ENCODE data around the gene HNRNPA2B1. TPM values are rescaled to one million over a fixed set of nuclear protein-coding genes. Genes with fewer than 3 reads are reported as not detected.

Gene HNRNPA2B1
- polyA plus RNA-seq (2011; rRNA removed): 354 and 493 TPM in 2 replicates
- polyA minus RNA-seq (2011; rRNA and poly(A)+ RNA removed): 118 and 191 TPM in 2 replicates

- POLR2A ChIA-PET: interaction anchor here (0.6 to 2.8 kb wide), 34 partner anchors 9 to 1475 kb away, joined by 3 to 28 read pairs (median 4); partner anchors contain the start of genes HOXA5, HOXA7 and NFE2L3
- Histone ChIP-seq H3K27me3 (ENCODE audit: control insufficient read depth, insufficient read depth, low read length) (no peaks in the 10 kb centered on the region), H3K27ac (ENCODE audit: low read depth, low read length) (peak within 1 kb of the TSS; percentile 96), H3K4me3 (ENCODE audit: low read depth, low read length) (peak within 1 kb of the TSS; percentile 97), H3K9me3 (ENCODE audit: control insufficient read depth, insufficient read depth, low read length) (peaks cover 5% of the 10 kb centered on the region; the same call in 1 of the 2 replicates)
- CTCF ChIA-PET: interaction anchor here (1.0 to 10.3 kb wide), 4 partner anchors 9 to 352 kb away, joined by 3 to 165 read pairs (median 5); no protein-coding TSS in a partner anchor
- TF ChIP-seq CTCF (IDR thresholded peaks at IDR 0.05; ENCODE audit: low read depth, low read length): no peak
- peak; percentile 93 for DNase-seq (ENCODE audit: low read depth, low spot score)
Measured at GRCh38 chr7:26200444-26201246, at the start of gene HNRNPA2B1. Gene HNRNPA2B1 (minus strand): TSS chr7:26200746. CDS start chr7:26200577, 169 bp downstream.

GRCh38 chr7:26250239-26250638 is 49.7 kb upstream of the HNRNPA2B1 start:
- no peak for DNase-seq (ENCODE audit: low read depth, low spot score)
- H3K4me3 ChIP-seq (ENCODE audit: low read depth, low read length): no peak overlapping the region
- H3K9me3 ChIP-seq (ENCODE audit: control insufficient read depth, insufficient read depth, low read length): peaks cover under 1% of the 10 kb centered on the region; the same call in 1 of the 2 replicates
- no peak for TF ChIP-seq CTCF (IDR thresholded peaks at IDR 0.05; ENCODE audit: low read depth, low read length)
- CTCF ChIA-PET: no interaction called here
- peaks cover 2% of the 10 kb centered on the region for H3K27me3 ChIP-seq (ENCODE audit: control insufficient read depth, insufficient read depth, low read length)
- no peak overlapping the region for H3K27ac ChIP-seq (ENCODE audit: low read depth, low read length)
- POLR2A ChIA-PET: no interaction called here

- H3K27me3 ChIP-seq (ENCODE audit: control insufficient read depth, insufficient read depth, low read length): peaks cover 2% of the 10 kb centered on the region
- TF ChIP-seq CTCF (IDR thresholded peaks at IDR 0.05; ENCODE audit: low read depth, low read length): no peak
- H3K4me3 ChIP-seq (ENCODE audit: low read depth, low read length): no peak overlapping the region
- POLR2A ChIA-PET: no interaction called here
- no peak overlapping the region for H3K27ac ChIP-seq (ENCODE audit: low read depth, low read length)
- CTCF ChIA-PET: no interaction called here
- DNase-seq (ENCODE audit: low read depth, low spot score): no peak
- H3K9me3 ChIP-seq (ENCODE audit: control insufficient read depth, insufficient read depth, low read length): peaks cover 3% of the 10 kb centered on the region; the same call in 1 of the 2 replicates
Measured at GRCh38 chr7:26245150-26245549, 44.6 kb upstream of the HNRNPA2B1 start.

- ChIA-PET POLR2A (no interaction called here), CTCF (no interaction called here)
- no peaks in the 10 kb centered on the region for H3K27me3 ChIP-seq (ENCODE audit: control insufficient read depth, insufficient read depth, low read length)
- no peak overlapping the region for H3K4me3 ChIP-seq (ENCODE audit: low read depth, low read length)
- TF ChIP-seq CTCF (IDR thresholded peaks at IDR 0.05; ENCODE audit: low read depth, low read length): no peak
- no peaks in the 10 kb centered on the region for H3K9me3 ChIP-seq (ENCODE audit: control insufficient read depth, insufficient read depth, low read length)
- no peak overlapping the region for H3K27ac ChIP-seq (ENCODE audit: low read depth, low read length)
- DNase-seq (ENCODE audit: low read depth, low spot score): no peak
Measured at GRCh38 chr7:26238032-26238431, 37.5 kb upstream of the HNRNPA2B1 start.
